Testis (tissue), 3 donors: ENCODE data around the gene AMDHD2. TPM values are rescaled to one million over a fixed set of nuclear protein-coding genes. Genes with fewer than 3 reads are reported as not detected.

Source experiments
- DNase-seq: peaks from one replicate; pipeline ENCODE4 v3.0.0-alpha.2; 2019
- H3K27ac ChIP-seq, 2 donors: fragments of 200-600 bp; sonication (generic); one replicate each; pipeline ENCODE4 v1.5.1; 2019
- H3K27me3 ChIP-seq: fragments of 200-600 bp; sonication (generic); one replicate; pipeline ENCODE4 v1.5.1; 2019
- H3K36me3 ChIP-seq: fragments of 200-600 bp; sonication (generic); one replicate; pipeline ENCODE4 v1.5.1; 2017; ENCODE audit warnings: low read depth; ENCODE audit errors: missing control alignments
- H3K4me1 ChIP-seq: fragments of 200-600 bp; sonication (generic); one replicate; pipeline ENCODE4 v1.5.1; 2019
- H3K4me3 ChIP-seq, 2 donors: fragments of 200-600 bp; sonication (generic); one replicate each; pipeline ENCODE4 v1.5.1; 2017 to 2019
- H3K9me3 ChIP-seq: fragments of 200-600 bp; sonication (generic); one replicate; pipeline ENCODE4 v1.5.1; 2017
- POLR2A ChIP-seq: fragments of 450-650 bp; IDR thresholded peaks from one replicate; pipeline ENCODE4 v1.6.1; 2017; ENCODE audit warnings: antibody characterized with exemption, mild to moderate bottlenecking, moderate library complexity
- WGBS, 2 donors: methylation state at CpG; one replicate each; pipeline ENCODE4 v1.1.5; 2018; 5-methylcytosine and 5-hydroxymethylcytosine counted together
- intact Hi-C: fragments of 100-400 bp; cut with DNase I; formaldehyde crosslinking; loops from one replicate; pipeline ENCODE4 v1.15.1; 2023; ENCODE audit warnings: low total_unique reads
- polyA plus RNA-seq: library from polyadenylated mRNA; stranded (reverse); fragments of 350-450 nt; fragmentation: Illumina TruSeq; extraction: RNeasy Lipid Tissue Mini Kit (QIAGEN cat#74804); gene quantifications from one replicate; pipeline ENCODE4 v1.2.3, GENCODE V29; 2014; ENCODE audit warnings: low read depth, low replicate concordance; ENCODE audit not compliant: insufficient read depth
- total RNA-seq, 2 donors: library from RNA; depleted of rRNA; stranded (reverse); fragments of >200 nt; gene quantifications; one replicate each; pipeline ENCODE4 v1.2.3, GENCODE V29; 2016
- TF ChIP-seq, protein P1 (sequence below), 3 experiments: fragments of 450-650 bp in 2 of 3; fragments of 200-600 bp in 1 of 3; sonication (generic) in 1 of 3; IDR thresholded peaks; one replicate each; pipeline ENCODE4 v1.5.1; 2016 to 2019; ENCODE audit warnings: antibody characterized with exemption in 3 of 3, mild to moderate bottlenecking in 2 of 3, moderate library complexity in 1 of 3

The AMDHD2 gene
- total and polyA plus RNA-seq, 3 donors from 2014 or later, result 58.6 to 78.8 (median 72.8) TPM

DNA sequence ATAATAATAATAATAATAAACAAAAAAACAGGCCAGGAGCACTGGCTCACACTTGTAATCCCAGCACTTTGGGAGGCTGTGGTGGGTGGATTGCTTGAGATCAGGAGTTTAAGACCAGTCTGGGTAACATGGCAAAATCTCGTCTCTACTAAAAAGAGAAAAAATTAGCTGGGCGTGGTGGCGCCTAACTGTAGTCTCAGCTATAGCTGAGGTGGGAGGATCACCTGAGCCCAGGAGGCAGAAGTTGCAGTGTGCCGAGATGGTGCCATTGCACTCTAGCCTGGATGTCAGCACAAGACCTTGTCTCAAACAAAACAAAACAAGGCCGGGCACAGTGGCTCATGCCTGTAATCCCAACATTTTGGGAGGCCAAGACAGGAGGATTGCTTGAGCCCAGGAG, 25.1 kb upstream of the AMDHD2 start:
- Histone ChIP-seq H3K4me1 (peaks cover 15% of the 10 kb centered on the region), H3K9me3 (no peaks in the 10 kb centered on the region), H3K4me3 (no peak overlapping the region), H3K27ac (no peak overlapping the region), H3K27me3 (no peaks in the 10 kb centered on the region), H3K36me3 (no peaks in the 10 kb centered on the region)
- intact Hi-C loops, result no loop called here
- 92 to 99% methylated on average over 5 of the region's 5 CpGs for WGBS, 2 donors
- DNase-seq, result no peak
- TF ChIP-seq, protein P1, sequence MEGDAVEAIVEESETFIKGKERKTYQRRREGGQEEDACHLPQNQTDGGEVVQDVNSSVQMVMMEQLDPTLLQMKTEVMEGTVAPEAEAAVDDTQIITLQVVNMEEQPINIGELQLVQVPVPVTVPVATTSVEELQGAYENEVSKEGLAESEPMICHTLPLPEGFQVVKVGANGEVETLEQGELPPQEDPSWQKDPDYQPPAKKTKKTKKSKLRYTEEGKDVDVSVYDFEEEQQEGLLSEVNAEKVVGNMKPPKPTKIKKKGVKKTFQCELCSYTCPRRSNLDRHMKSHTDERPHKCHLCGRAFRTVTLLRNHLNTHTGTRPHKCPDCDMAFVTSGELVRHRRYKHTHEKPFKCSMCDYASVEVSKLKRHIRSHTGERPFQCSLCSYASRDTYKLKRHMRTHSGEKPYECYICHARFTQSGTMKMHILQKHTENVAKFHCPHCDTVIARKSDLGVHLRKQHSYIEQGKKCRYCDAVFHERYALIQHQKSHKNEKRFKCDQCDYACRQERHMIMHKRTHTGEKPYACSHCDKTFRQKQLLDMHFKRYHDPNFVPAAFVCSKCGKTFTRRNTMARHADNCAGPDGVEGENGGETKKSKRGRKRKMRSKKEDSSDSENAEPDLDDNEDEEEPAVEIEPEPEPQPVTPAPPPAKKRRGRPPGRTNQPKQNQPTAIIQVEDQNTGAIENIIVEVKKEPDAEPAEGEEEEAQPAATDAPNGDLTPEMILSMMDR (IDR thresholded peaks at IDR 0.05), result no peak
- no peak for TF ChIP-seq POLR2A

DNA sequence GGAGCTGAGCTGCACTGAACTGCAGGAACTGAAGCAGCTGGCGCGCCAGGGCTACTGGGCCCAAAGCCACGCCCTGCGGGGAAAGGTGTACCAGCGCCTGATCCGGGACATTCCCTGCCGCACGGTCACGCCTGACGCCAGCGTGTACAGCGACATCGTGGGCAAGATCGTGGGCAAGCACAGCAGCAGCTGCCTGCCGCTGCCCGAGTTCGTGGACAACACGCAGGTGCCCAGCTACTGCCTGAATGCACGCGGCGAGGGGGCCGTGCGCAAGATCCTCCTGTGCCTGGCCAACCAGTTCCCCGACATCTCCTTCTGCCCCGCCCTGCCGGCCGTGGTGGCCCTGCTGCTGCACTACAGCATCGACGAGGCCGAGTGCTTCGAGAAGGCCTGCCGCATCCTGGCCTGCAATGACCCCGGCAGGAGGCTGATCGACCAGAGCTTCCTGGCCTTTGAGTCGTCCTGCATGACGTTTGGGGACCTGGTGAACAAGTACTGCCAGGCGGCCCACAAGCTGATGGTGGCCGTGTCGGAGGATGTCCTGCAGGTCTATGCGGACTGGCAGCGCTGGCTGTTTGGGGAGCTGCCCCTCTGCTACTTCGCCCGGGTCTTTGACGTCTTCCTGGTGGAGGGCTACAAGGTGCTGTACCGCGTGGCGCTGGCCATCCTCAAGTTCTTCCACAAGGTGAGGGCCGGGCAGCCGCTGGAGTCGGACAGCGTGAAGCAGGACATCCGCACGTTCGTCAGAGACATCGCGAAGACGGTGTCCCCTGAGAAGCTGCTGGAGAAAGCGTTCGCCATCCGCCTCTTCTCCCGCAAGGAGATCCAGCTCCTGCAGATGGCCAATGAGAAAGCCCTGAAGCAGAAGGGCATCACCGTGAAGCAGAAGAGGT, 23.7 kb upstream of the AMDHD2 start:
- Histone ChIP-seq H3K27ac (no peak overlapping the region), H3K4me3 (no peak overlapping the region), H3K36me3 (no peaks in the 10 kb centered on the region), H3K9me3 (no peaks in the 10 kb centered on the region), H3K27me3 (no peaks in the 10 kb centered on the region), H3K4me1 (peaks cover 16% of the 10 kb centered on the region)
- intact Hi-C loops, result no loop called here
- 94 to 95% methylated on average over 21 to 62 of the region's 62 CpGs for WGBS, 2 donors
- TF ChIP-seq, protein P1 (IDR thresholded peaks at IDR 0.05), result no peak
- TF ChIP-seq POLR2A, result no peak
- no peak for DNase-seq

GRCh38 chr16:2497116-2497630, 23.0 kb upstream of the AMDHD2 start:
- no peak overlapping the region for H3K4me3 ChIP-seq
- H3K36me3 ChIP-seq, result no peaks in the 10 kb centered on the region
- 54 to 65% methylated on average over 8 to 21 of the region's 21 CpGs for WGBS, 2 donors

DNA sequence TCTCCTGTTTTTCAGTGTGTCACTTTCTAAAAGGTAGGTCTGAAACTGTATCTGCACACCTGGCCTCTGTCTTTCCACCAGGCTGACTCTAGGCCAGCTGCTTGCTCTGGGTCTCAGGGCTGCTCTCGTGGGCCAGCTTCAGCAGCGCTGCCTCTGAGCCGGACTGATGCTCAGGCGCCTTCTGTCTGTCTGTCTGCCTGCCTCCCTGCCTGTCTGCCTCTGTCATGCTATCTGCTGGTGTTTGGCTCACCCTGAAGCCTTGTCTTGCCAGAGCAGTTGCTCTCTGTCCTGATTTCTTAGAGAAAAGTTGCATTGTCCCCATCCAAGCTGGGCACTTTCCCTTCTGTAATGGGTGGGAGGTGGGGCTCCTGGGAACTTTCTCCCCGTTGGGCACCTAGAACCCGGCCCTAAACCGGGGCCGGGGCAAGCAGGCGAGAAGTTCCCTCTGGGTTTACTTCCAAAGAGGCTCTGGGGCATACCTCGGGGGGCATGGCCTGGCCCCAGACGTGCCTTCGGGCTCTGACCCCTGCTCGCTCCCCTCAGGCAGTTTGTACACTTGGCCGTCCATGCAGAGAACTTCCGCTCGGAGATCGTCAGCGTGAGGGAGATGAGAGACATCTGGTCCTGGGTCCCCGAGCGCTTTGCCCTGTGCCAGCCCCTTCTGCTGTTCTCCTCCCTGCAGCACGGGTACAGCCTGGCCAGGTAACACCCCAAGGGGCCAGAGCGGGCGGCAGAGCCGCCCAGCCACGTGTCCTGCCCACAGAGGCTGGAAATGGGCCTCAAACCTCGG, 22.3 kb upstream of the AMDHD2 start:
- Histone ChIP-seq H3K4me3 (no peak overlapping the region), H3K27ac (no peak overlapping the region), H3K36me3 (no peaks in the 10 kb centered on the region), H3K27me3 (no peaks in the 10 kb centered on the region), H3K4me1 (peaks cover 28% of the 10 kb centered on the region), H3K9me3 (no peaks in the 10 kb centered on the region)
- TF ChIP-seq, protein P1 (IDR thresholded peaks at IDR 0.05), result no peak
- no peak for TF ChIP-seq POLR2A
- WGBS, 2 donors, result 75 to 80% methylated on average over 15 to 26 of the region's 26 CpGs
- intact Hi-C loops, result no loop called here
- DNase-seq, result no peak

More at GRCh38 chr16:2497116-2497630, 23.0 kb upstream of the AMDHD2 start:
- Histone ChIP-seq H3K27me3 (no peaks in the 10 kb centered on the region), H3K9me3 (no peaks in the 10 kb centered on the region), H3K27ac (no peak overlapping the region), H3K4me1 (peaks cover 23% of the 10 kb centered on the region)
- DNase-seq, result peak; percentile 75
- intact Hi-C loops, result no loop called here
- TF ChIP-seq POLR2A, result no peak
- TF ChIP-seq, protein P1 (IDR thresholded peaks at IDR 0.05), result no peak
